K562 (cell line): ENCODE measurements around the gene SLC2A13. TPM values are rescaled to one million over a fixed set of nuclear protein-coding genes. Genes with fewer than 3 reads are reported as not detected.

Source experiments
- ATAC-seq: fragments of 200-7000 bp; cut with Tn5 transposase; 3 replicates; pipeline ENCODE4 v1.9.1; 2020; ENCODE audit warnings: moderate library complexity
- BruUV-seq: library from RNA; stranded (reverse); fragments of 400-500 nt; replicated peaks from 2 replicates; lab custom pipeline; 2021; lab: Mats Ljungman, UMichigan
- CTCF ChIA-PET: fragments of 300-600 bp; formaldehyde crosslinking; extraction: SDS; loops from one replicate; lab custom pipeline; 2021; ENCODE audit warnings: low intra/inter-chr PET ratio; lab: Yijun Ruan, JAX
- POLR2A ChIA-PET: fragments of 300-600, 350-650 bp; sonication (Branson Sonifier 250); formaldehyde crosslinking; extraction: SDS; loops from one replicate; lab custom pipeline; 2021; ENCODE audit warnings: antibody characterized with exemption, inconsistent platforms; lab: Yijun Ruan, JAX
- DNase-seq, 4 experiments: peaks; one replicate each; pipeline versions ENCODE4 v3.0.0 to v3.0.0-alpha.2; 2011 to 2018; ENCODE audit warnings: low spot score in 3 of 4, mixed read lengths in 3 of 4; ENCODE audit errors: extremely low read depth in 1 of 4
- FAIRE-seq: peaks from 2 replicates; lab custom pipeline; 2011; peaks lifted over from hg19 to GRCh38; lab: Jason Lieb, UNC
- H2AFZ ChIP-seq: 2 replicates; pipeline ENCODE4 v1.6.0; 2011; ENCODE audit warnings: low read depth, low read length, control low read depth, inconsistent platforms
- H3K27ac ChIP-seq: fragments of 200-600 bp; 3 replicates; pipeline ENCODE4 v1.8.0; 2011; ENCODE audit warnings: low read depth, mild to moderate bottlenecking, control low read depth, inconsistent platforms, low read length, moderate library complexity, mixed read lengths; ENCODE audit errors: extremely low read depth
- H3K27me3 ChIP-seq, 2 experiments: fragments of 300-600 bp in 1 of 2; 2 replicates in 1 of 2; 3 replicates in 1 of 2; pipeline versions ENCODE4 v1.6.0 to v1.8.0; 2011; ENCODE audit warnings: inconsistent platforms in 2 of 2, low read length in 2 of 2, mild to moderate bottlenecking in 1 of 2, mixed read lengths in 1 of 2, moderate library complexity in 1 of 2; ENCODE audit not compliant: control insufficient read depth in 2 of 2, insufficient read depth in 2 of 2
- H3K36me3 ChIP-seq: fragments of 300-600 bp; 3 replicates; pipeline ENCODE4 v1.8.0; 2011; ENCODE audit warnings: mild to moderate bottlenecking, low read length, inconsistent platforms; ENCODE audit not compliant: control insufficient read depth, insufficient read depth
- H3K4me1 ChIP-seq, 2 experiments: fragments of 200-600 bp in 1 of 2; replicated peaks in 1 of 2; 2 replicates in 1 of 2; 3 replicates in 1 of 2; pipeline versions ENCODE4 v1.5.1 to v1.8.0; 2011; ENCODE audit warnings: inconsistent platforms in 2 of 2, low read length in 2 of 2, mild to moderate bottlenecking in 1 of 2, mixed read lengths in 1 of 2, moderate library complexity in 1 of 2; ENCODE audit not compliant: control insufficient read depth in 2 of 2, insufficient read depth in 2 of 2
- H3K4me2 ChIP-seq: 2 replicates; pipeline ENCODE4 v1.6.1; 2011; ENCODE audit warnings: low read length, control low read depth, inconsistent platforms, mixed read lengths; ENCODE audit not compliant: insufficient read depth
- H3K4me3 ChIP-seq: fragments of 200-600 bp; sonication (generic), shearing (Covaris generic); 2 replicates; pipeline ENCODE4 v1.5.1; 2016; ENCODE audit warnings: control low read depth, inconsistent platforms
- H3K79me2 ChIP-seq: fragments of 200-600 bp; 3 replicates; pipeline ENCODE4 v1.8.0; 2011; ENCODE audit warnings: low read length, inconsistent platforms; ENCODE audit not compliant: control insufficient read depth, insufficient read depth
- H3K9ac ChIP-seq, 2 experiments: 2 replicates each; pipeline versions ENCODE4 v1.6.0 to v1.6.1; 2011; ENCODE audit warnings: low read depth in 2 of 2, low read length in 2 of 2, control low read depth in 1 of 2, inconsistent platforms in 1 of 2, mild to moderate bottlenecking in 1 of 2, mixed read lengths in 1 of 2; ENCODE audit not compliant: insufficient read depth in 1 of 2
- H3K9me1 ChIP-seq: one replicate; pipeline ENCODE4 v1.6.0; 2011; ENCODE audit warnings: inconsistent platforms, mild to moderate bottlenecking, low read length, moderate library complexity; ENCODE audit not compliant: control insufficient read depth, insufficient read depth
- H3K9me3 ChIP-seq: replicated peaks from 2 replicates; pipeline ENCODE4 v1.5.1; 2011; ENCODE audit warnings: low read depth, low read length, inconsistent platforms; ENCODE audit not compliant: control insufficient read depth, insufficient read depth
- H4K20me1 ChIP-seq: replicated peaks from 2 replicates; pipeline ENCODE4 v1.6.1; 2011; ENCODE audit warnings: low read length, inconsistent platforms, mixed read lengths; ENCODE audit not compliant: control insufficient read depth, insufficient read depth
- ATF6 ChIP-seq: sonication (generic); formaldehyde crosslinking; IDR thresholded peaks from 2 replicates; pipeline ENCODE4 v1.4.0; 2020; ENCODE audit warnings: mild to moderate bottlenecking, missing genetic modification reagents
- BMI1 ChIP-seq: fragments of 150-350 bp; IDR thresholded peaks from 2 replicates; pipeline ENCODE4 v1.6.1; 2014; ENCODE audit warnings: low read length
- CREB1 ChIP-seq, 2 experiments: sonication (generic) in 1 of 2; formaldehyde crosslinking in 1 of 2; IDR thresholded peaks; 2 replicates each; pipeline versions ENCODE4 v1.6.1 to v1.8.0; 2012 to 2022; ENCODE audit warnings: inconsistent platforms in 1 of 2, mild to moderate bottlenecking in 1 of 2, missing genetic modification reagents in 1 of 2, moderate library complexity in 1 of 2
- FOXK2 ChIP-seq, 2 experiments: fragments of 450-650 bp; IDR thresholded peaks in 1 of 2; conservative IDR thresholded peaks in 1 of 2; 2 replicates each; pipeline ENCODE4 v1.6.1; 2016; ENCODE audit warnings: low read depth in 2 of 2, mild to moderate bottlenecking in 1 of 2
- HDAC2 ChIP-seq: fragments of 450-650 bp; IDR thresholded peaks from 2 replicates; pipeline ENCODE4 v1.6.1; 2016; ENCODE audit warnings: mild to moderate bottlenecking
- KDM2B ChIP-seq: fragments of 250-450 bp; sonication (Bioruptor Pico); IDR thresholded peaks from 2 replicates; pipeline ENCODE4 v1.8.0; 2021; ENCODE audit warnings: mild to moderate bottlenecking, moderate library complexity
- PCBP2 ChIP-seq: fragments of 200-400 bp; formaldehyde crosslinking; IDR thresholded peaks from 2 replicates; pipeline ENCODE4 v1.6.1; 2018; ENCODE audit warnings: low read length, low read depth, mild to moderate bottlenecking, moderate library complexity; ENCODE audit not compliant: poor library complexity, severe bottlenecking
- PTTG1 ChIP-seq: fragments of 450-650 bp; IDR thresholded peaks from 2 replicates; pipeline ENCODE4 v1.6.1; 2016; ENCODE audit warnings: low read depth, mild to moderate bottlenecking, missing genetic modification characterization, missing compliant biosample characterization
- SMAD2 ChIP-seq: fragments of 150-350 bp; IDR thresholded peaks from 2 replicates; pipeline ENCODE4 v1.6.1; 2014; ENCODE audit warnings: low read depth, mild to moderate bottlenecking, low read length
- USF1 ChIP-seq: sonication (generic); formaldehyde crosslinking; IDR thresholded peaks from 2 replicates; pipeline ENCODE4 v1.9.0; 2022; ENCODE audit warnings: mild to moderate bottlenecking, missing genetic modification reagents
- ZNF445 ChIP-seq: fragments of 250-450 bp; sonication (Bioruptor Pico); IDR thresholded peaks from 2 replicates; pipeline ENCODE4 v1.4.0; 2020; ENCODE audit warnings: low read depth, mild to moderate bottlenecking, moderate library complexity
- WGBS: fragments of 100-300 bp; shearing (Covaris generic); methylation state at CpG from one replicate; pipeline ENCODE4 v1.1.6; 2016; ENCODE audit warnings: low coverage, mixed read lengths; ENCODE audit not compliant: insufficient coverage; ENCODE audit errors: missing lambda C conversion rate; 5-methylcytosine and 5-hydroxymethylcytosine counted together
- in situ Hi-C: fragments of 300-500 bp; cut with MboI; formaldehyde crosslinking; loops from 4 replicates; pipeline ENCODE4 v1.15.0; 2018; ENCODE audit warnings: inconsistent platforms, mixed read lengths
- intact Hi-C: fragments of 100-400 bp; cut with micrococcal nuclease; formaldehyde crosslinking; loops from 2 replicates; pipeline ENCODE4 v1.14.2; 2022
- polyA plus RNA-seq, 8 experiments: library from polyadenylated mRNA; depleted of rRNA in 4 of 8; stranded (reverse) in 5 of 8; unstranded in 3 of 8; fragments of >200 nt; fragmentation: Nextera tagmentation in 2 of 8; fragmentation: Illumina TruSeq in 1 of 8; extraction: Ambion mirVana in 2 of 8; extraction: Trizol in 1 of 8; gene quantifications; 2 replicates each; pipeline versions ENCODE4 v1.2.1 to v1.2.3, GENCODE V29; 2011 to 2014; ENCODE audit warnings: inconsistent platforms in 1 of 8, missing spikeins in 1 of 8
- total RNA-seq, 7 experiments: library from RNA; depleted of rRNA in 6 of 7; stranded (reverse); fragments of >200 nt in 6 of 7; fragmentation: Illumina TruSeq in 2 of 7; extraction: Trizol in 2 of 7; gene quantifications; 2 replicates each; pipeline versions ENCODE4 v1.2.1 to v1.2.3, GENCODE V29; 2011 to 2021; ENCODE audit warnings: low replicate concordance in 1 of 7
- TF ChIP-seq, protein P1 (sequence below): sonication (generic); formaldehyde crosslinking; IDR thresholded peaks from 2 replicates; pipeline ENCODE4 v1.8.1; 2023; ENCODE audit warnings: missing genetic modification reagents, mild to moderate bottlenecking, borderline replicate concordance

SLC2A13 gene
- total and polyA plus RNA-seq, 9 of the 15 experiments (the other 6 are each of a cell fraction or from before 2014, with no cell fraction given): 1.7 to 12.4 (median 9.0) TPM

DNA sequence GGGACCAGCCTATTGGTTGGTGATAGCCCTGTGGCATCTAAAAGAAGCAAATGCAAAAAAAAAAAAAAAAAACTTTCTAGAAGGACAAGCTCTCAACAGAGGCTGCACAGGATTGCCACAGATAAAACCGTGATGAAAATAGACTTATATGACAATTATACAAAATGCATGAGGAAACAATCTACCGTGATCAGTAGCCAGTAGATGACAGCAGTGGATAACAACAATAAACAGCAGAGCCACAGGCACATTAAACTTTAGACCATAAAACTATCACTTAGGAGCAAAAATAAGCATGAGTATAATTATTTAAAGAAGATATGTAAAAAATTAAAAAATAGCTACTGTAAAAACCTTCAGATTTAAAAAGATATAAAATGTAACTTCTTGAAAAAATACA lies 302.7 kb downstream of the SLC2A13 start:
- DNase-seq (no peak), FAIRE-seq (no peak), ATAC-seq (no peak)
- Histone ChIP-seq H3K9me1 (no peaks in the 10 kb centered on the region), H3K9ac (no peak overlapping the region), H3K27ac (no peak overlapping the region), H3K4me1 (no peaks in the 10 kb centered on the region), H3K79me2 (no peaks in the 10 kb centered on the region), H3K9me3 (no peaks in the 10 kb centered on the region), H3K36me3 (no peaks in the 10 kb centered on the region; the same call in 2 of the 3 replicates), H2AFZ (no peak overlapping the region), H3K27me3 (no peaks in the 10 kb centered on the region), H3K4me2 (no peak overlapping the region), H3K4me3 (no peak overlapping the region), H4K20me1 (no peaks in the 10 kb centered on the region)
- in situ Hi-C loops: no loop called here
- ChIA-PET CTCF (no interaction called here), POLR2A (no interaction called here)
- BruUV-seq: no TSS peak
- intact Hi-C loops: no loop called here
- 8% methylated on average over 2 of the region's 2 CpGs for WGBS
- TF ChIP-seq, protein P1, sequence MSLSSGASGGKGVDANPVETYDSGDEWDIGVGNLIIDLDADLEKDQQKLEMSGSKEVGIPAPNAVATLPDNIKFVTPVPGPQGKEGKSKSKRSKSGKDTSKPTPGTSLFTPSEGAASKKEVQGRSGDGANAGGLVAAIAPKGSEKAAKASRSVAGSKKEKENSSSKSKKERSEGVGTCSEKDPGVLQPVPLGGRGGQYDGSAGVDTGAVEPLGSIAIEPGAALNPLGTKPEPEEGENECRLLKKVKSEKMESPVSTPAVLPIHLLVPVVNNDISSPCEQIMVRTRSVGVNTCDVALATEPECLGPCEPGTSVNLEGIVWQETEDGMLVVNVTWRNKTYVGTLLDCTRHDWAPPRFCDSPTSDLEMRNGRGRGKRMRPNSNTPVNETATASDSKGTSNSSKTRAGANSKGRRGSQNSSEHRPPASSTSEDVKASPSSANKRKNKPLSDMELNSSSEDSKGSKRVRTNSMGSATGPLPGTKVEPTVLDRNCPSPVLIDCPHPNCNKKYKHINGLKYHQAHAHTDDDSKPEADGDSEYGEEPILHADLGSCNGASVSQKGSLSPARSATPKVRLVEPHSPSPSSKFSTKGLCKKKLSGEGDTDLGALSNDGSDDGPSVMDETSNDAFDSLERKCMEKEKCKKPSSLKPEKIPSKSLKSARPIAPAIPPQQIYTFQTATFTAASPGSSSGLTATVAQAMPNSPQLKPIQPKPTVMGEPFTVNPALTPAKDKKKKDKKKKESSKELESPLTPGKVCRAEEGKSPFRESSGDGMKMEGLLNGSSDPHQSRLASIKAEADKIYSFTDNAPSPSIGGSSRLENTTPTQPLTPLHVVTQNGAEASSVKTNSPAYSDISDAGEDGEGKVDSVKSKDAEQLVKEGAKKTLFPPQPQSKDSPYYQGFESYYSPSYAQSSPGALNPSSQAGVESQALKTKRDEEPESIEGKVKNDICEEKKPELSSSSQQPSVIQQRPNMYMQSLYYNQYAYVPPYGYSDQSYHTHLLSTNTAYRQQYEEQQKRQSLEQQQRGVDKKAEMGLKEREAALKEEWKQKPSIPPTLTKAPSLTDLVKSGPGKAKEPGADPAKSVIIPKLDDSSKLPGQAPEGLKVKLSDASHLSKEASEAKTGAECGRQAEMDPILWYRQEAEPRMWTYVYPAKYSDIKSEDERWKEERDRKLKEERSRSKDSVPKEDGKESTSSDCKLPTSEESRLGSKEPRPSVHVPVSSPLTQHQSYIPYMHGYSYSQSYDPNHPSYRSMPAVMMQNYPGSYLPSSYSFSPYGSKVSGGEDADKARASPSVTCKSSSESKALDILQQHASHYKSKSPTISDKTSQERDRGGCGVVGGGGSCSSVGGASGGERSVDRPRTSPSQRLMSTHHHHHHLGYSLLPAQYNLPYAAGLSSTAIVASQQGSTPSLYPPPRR: no peak
- TF ChIP-seq SMAD2: no peak
- no peak for TF ChIP-seq ZNF445
- TF ChIP-seq HDAC2: no peak
- no peak for TF ChIP-seq FOXK2 (conservative IDR thresholded peaks at IDR 0.05 in 1 of 2, IDR thresholded peaks at IDR 0.05 in 1 of 2; ENCODE audit: low read depth in 2 of 2)
- TF ChIP-seq CREB1 (IDR thresholded peaks at IDR 0.05): no peak
- TF ChIP-seq CREB1 (CRISPR knock-in tag; IDR thresholded peaks at IDR 0.05): no peak
- no peak for TF ChIP-seq BMI1
- TF ChIP-seq USF1 (CRISPR knock-in tag): no peak
- TF ChIP-seq PCBP2: no peak
- no peak for TF ChIP-seq KDM2B (CRISPR knock-in tag)
- no peak for TF ChIP-seq PTTG1
- TF ChIP-seq ATF6 (CRISPR knock-in tag): no peak
